IPS-18c (cell line): ENCODE results near the gene SLC36A4.
"Not testable (repeated sequence)": the region's sequence is repeated elsewhere in the genome, so short reads cannot be mapped to it uniquely, and the experiment has no call there.

Experiments used
- H3K4me3 ChIP-seq: 2 replicates; pipeline ENCODE4 v1.7.0; 2013; ENCODE audit warnings: low read depth, mild to moderate bottlenecking, low read length, moderate library complexity; ENCODE audit not compliant: insufficient read depth
- H3K9me3 ChIP-seq: one replicate; pipeline ENCODE4 v1.6.1; 2013; ENCODE audit warnings: mild to moderate bottlenecking, low read length, moderate library complexity; ENCODE audit not compliant: control insufficient read depth, insufficient read depth

The SLC36A4 gene

DNA sequence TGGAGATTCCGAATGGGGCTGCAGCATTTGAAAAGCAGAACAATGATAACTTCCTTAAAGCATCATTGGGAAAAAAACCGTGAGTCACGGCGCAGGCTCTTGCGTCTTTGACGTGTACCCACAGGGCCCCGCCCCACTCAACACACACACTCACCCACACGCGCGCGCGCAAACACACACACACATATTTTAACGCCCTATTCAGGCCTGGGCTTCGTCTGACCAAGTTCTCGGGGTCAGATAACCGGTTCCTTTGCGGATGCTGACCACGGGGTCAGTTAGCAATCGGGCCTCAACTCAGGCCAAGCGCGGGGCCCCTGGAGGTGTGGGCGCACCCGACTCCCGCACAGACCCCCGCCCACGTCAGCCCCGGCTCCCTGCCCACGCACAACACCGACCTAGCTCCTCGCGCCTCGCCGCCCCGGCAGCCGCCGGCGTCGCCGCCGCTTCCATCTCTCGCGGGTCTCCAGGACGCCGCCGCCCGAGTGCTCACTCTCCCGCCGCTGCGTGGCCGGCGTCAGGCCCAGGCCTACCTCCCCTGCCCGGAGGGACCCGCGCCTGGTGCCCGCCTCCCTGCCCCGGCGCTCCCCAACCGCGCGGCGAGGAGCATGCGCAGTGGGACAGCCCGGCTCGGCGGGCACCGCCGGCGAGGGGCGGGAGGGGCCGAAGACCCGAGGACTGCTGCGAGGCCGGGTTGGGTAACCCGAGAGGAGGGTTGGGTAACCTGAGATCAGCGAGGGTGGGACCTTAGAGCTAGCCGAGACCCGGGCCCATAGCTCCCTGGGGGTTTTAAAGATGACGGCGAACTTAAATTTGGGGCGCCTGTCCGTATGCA is at the start of gene SLC36A4:
TSS of gene SLC36A4 (minus strand) at position 612 of the 835 bp plus-strand sequence. CDS start at position 453, 159 bp downstream.
- peak within 1 kb of the TSS; percentile 84 for H3K4me3 ChIP-seq
- H3K9me3 ChIP-seq: no peaks in the 10 kb centered on the region

DNA sequence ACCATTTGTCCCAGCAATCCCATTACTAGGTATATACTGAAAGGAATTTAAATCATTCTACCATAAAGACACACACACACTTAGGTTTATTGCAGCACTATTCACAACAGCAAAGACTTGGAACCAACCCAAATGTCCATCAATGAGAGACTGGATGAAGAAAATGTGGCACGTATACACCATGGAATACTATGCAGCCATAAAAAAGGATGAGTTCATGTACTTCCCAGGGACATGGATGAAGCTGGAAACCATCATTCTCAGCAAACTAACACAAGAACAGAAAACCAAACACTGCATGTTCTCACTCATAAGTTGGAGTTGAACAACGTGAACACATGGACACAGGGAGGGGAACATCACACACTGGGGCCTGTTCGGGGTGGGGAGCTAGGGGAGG is 49.0 kb upstream of the SLC36A4 start:
- not testable (repeated sequence) for H3K9me3 ChIP-seq, H3K4me3 ChIP-seq

DNA sequence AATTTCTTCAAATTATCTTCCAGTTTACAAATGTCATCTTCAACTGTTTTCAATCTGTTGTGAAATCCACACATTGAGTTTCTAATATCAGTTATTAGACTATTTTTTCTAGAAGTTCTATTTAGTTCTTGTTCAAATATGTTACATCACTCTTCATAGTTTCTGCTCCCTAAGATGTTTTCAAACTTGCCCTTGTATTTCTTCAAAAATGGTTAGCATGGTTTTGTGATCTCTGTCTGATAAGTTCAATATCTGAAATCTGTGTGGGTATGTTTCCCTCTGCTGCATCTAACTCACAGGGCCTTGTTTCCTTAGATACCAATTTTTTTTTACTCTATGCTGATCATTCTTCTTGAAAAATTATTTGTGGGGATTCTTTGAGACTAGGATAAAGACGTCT is 46.2 kb upstream of the SLC36A4 start:
- H3K9me3 ChIP-seq: no peaks in the 10 kb centered on the region
- H3K4me3 ChIP-seq: no peak overlapping the region

DNA sequence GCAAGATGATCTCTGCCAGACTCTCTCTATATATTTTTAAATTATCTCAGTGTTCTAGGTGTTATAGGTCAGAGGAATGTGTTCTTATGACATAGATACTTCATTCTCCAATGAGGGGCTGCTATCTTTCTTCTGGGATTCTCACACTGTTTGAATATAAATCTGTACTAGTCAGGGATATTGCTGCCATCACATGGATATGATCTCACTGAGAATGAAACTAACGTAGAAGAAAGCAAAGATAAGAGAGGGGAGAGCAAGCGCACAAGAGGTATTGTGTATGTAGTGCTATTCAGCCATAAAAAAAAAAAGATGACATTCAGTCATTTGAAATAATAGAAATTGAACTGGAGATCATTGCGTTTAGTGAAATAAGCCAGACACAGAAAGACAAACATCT is 42.2 kb upstream of the SLC36A4 start:
- Histone ChIP-seq H3K4me3 (no peak overlapping the region), H3K9me3 (no peaks in the 10 kb centered on the region)

DNA sequence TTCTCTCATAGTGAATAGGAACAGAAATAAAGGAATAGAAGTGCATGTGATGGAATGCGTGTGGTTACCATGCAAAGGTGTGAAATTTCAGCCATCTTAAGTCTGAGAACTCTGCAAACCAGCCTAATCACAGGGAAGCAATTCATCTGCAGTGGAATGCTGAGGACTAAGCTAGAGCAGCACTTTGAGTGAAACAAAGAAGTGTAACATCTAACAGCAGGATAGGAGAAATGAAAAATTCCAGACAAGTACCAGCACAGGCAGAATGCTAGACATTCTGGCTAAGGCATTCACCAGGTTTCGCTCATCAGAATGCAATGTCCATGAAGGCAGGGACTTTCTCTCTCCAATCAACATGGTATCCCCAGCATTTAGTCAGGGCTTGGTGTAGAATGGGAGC is 41.2 kb upstream of the SLC36A4 start:
- Histone ChIP-seq H3K9me3 (no peaks in the 10 kb centered on the region), H3K4me3 (no peak overlapping the region)

DNA sequence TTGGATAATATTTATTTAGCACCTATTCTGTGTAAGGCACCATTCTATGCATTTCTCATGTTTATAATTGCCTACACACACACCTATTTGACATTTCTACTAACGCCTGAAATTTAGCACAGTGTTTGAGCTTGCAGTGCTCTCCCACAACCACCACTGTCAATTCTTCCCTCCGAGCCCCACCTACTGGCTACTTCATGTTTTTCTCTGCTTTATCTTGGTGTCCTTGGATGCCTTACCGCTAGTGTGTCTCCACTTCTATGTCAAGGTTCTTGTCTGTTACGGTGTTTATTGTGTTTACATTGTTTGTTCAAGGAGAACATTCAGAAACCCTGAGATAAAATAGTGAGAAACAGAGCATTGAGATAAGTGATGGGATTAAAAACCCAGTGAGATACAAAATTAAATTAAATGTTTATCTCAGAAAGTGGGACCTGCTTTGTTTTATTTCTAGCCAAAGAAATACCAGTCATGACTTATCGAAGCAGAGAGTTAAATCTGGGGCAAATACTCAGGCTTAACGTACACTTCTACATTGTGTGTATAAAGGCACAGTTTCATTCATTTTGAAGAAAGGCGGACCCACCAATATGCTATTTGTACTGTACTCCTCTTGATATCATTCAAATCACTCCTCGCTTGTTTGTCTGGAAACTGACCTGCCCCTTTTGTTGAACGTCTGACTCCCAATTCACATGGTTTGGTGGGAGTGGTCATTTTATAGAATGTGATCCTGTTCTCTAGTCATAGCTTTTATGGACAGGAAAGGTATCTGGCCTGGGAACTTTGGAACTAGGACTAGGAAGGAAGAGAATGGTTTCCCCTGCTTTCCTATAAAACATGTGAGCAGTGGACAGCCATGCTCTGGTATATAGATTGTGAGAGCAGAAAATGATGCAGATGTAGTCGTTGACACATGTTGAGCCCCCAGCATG is 39.2 kb upstream of the SLC36A4 start:
- no peak overlapping the region for H3K4me3 ChIP-seq
- no peaks in the 10 kb centered on the region for H3K9me3 ChIP-seq

DNA sequence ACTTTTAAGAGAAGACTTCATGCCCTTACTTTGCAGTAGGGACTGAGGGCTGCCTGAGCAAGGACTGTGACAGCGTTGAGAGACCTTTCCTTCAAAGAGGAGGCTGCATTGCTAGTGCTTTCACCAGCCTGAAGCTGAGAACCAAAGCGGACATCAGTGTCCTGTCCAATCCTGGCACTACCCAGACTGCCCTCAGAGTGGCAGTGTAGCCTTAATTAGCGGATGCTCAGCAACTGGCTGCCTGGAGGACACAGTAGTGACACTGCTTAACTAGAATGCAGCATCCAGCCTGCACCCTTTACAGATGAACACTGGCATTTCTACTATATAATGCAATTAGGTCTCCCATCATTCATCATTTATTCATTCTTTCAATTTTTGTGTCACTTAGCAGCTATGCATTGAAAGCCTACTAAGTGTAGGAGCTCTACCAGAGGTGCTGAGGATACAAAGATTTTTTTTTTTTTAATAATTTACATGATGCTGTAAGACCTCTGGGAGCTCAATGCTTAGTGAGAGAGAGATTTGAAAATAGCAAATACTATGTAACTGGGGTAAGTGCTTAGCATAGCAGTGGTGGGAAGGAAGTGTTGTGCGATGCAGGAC is 36.9 kb upstream of the SLC36A4 start:
- no peaks in the 10 kb centered on the region for H3K9me3 ChIP-seq
- H3K4me3 ChIP-seq: no peak overlapping the region

DNA sequence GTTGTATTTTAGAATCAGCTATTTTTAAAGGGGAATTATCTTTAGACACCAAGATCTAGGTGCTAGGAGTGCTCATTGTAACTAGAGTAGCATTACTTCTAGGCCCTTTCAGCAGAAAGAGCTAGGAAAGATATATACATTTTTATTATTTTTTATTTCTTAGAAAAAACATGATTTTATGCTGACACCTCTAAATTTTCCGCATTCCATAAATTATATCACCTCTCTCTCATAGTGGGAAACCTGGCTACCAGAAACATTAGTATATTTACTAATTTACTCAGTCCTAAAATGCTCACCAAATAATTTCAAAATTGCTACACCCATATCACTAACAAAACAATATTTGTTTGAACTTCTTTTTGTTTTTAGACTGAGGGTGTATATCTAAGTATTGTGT is 32.1 kb upstream of the SLC36A4 start:
- H3K4me3 ChIP-seq: no peak overlapping the region
- H3K9me3 ChIP-seq: no peaks in the 10 kb centered on the region

DNA sequence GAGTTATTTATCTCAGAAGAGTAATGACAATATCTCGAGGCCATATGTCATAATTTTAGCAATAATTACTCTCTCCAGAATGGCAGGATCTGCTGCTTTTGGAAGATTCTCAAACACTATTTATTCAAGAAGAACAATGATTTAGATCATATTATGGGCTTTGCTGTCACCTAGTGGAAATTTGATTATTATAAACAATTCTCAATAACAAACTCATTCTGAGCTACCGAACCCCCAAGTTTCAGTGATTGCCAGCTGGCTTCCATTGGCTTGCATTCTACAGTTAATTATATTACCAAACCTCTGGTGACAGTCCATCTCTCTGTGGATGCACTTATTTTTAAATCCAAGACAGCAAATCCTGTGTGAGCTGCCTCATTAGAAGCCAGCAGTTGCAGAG is 27.9 kb upstream of the SLC36A4 start:
- H3K9me3 ChIP-seq: no peaks in the 10 kb centered on the region
- no peak overlapping the region for H3K4me3 ChIP-seq

DNA sequence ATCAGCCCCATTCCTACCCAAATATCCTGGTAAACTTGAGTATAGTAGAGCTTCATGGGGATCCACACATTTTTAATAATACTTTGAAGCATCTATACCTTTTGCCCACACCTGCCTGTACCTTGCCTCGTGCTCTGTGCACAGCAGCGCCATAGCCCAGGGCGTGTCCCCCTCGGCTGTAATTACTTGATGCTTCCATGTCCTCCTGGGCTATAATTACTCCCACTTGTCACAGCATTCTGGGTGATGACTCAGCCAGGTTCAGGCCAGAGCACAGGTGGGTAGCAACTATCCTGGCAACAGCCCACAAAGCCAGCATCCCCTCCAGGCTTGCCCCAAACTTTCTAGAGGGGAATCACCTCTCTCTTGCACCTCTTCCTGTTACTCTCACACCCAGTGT is 23.7 kb upstream of the SLC36A4 start:
- H3K4me3 ChIP-seq: no peak overlapping the region
- H3K9me3 ChIP-seq: peaks cover 2% of the 10 kb centered on the region

DNA sequence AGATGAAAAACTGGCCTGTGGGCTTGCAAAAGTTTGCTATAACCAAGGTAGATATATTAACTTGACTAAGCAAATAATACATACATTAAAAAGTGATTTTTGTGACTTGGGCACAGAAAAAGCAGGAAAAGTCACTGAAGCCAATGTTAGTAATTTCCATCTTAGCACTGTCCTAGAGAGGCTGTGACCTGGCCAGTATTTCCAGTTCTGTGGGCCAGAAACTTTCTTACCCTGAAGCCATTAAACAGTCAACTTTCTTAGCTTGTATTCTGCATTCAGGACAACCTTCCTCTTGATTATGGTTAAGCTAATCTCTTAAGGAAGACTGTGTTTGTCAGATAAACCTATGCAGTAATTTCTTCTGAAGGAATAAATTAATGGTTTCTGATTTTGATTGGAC is 22.3 kb upstream of the SLC36A4 start:
- H3K9me3 ChIP-seq: peaks cover 2% of the 10 kb centered on the region
- H3K4me3 ChIP-seq: no peak overlapping the region

DNA sequence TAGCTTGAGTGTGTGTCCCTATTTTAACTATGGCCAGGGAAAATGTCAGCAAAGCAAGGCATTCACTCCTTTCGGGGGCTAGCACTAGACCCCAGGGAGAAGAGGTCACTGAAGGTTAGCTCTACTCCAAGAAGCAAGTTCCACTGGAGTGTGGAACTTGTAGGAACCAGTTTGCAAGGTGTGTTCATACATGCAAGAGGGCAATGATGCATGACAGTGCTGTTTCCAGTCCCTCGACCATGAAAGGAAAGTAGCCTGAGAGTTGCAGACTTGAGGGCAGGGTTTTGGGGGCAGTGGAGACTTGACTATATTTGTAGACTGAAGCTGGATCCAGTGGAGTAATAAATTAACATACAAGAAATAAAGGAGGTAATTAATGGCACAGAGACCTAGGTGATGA is 21.6 kb upstream of the SLC36A4 start:
- Histone ChIP-seq H3K4me3 (no peak overlapping the region), H3K9me3 (peaks cover 2% of the 10 kb centered on the region)

DNA sequence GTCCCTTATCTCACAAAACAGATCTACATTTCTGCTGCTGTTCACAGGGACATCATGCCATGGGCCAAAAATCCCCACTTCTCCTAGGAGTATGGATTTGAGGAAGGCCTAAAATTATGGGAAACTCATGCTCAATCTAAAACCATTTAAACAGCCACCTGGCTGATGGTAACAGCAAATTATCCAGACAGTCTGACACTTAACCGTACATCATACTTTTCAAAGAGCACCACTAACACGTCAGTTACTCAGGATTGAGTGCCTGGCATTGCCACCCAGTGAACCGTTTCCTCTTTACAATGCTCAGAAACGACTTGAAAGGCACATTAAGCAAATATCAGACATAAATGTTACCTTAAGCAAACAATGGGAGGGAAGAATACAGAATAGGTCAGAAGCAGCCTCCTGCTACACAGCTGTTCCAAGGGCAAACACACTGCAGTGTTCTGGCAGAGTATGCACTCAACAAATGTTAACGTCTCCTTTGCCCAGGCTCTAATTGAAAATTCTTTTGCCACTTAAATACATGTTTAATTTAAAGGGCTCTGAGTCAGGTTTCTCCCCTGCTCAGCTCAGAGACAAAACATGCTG is 18.8 kb upstream of the SLC36A4 start:
- no peak overlapping the region for H3K4me3 ChIP-seq
- H3K9me3 ChIP-seq: peaks cover 2% of the 10 kb centered on the region

DNA sequence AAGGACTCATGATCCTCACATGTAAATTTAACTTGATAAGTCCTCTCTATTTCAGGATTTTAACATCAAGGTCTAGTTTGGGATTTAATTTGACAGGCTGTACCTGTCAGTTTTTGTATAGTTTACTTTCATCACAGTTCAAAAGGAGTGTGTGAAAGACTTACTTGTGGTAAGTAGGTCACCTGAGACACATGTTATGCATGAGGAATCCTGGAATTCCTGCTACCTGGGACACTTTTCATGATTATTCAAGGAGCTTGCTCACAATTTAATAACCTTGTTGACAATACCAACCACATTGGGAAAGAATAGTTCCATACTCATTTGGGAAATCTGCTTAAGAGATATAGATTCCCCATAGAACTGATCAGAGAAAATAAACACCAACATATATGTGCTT is 15.8 kb upstream of the SLC36A4 start:
- no peak overlapping the region for H3K4me3 ChIP-seq
- H3K9me3 ChIP-seq: peaks cover 2% of the 10 kb centered on the region

DNA sequence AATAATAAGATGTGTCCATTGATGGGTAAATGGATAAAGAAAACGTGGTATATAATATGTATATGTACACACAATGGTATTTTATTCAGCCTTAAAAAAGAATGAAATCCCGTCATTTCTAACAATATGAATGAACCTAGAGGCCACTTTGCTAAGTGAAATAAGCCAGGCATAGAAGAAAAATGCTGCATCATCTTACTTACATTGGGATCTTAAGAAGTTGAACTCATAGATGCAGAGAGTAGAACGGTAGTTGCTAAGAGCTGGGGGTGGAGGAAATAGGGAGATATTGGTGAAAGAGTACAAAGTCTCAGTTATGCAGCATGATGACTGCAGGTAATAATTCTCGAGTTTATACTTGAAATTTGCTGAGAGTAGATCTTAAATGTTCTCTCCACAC is 14.3 kb upstream of the SLC36A4 start:
- no peaks in the 10 kb centered on the region for H3K9me3 ChIP-seq

DNA sequence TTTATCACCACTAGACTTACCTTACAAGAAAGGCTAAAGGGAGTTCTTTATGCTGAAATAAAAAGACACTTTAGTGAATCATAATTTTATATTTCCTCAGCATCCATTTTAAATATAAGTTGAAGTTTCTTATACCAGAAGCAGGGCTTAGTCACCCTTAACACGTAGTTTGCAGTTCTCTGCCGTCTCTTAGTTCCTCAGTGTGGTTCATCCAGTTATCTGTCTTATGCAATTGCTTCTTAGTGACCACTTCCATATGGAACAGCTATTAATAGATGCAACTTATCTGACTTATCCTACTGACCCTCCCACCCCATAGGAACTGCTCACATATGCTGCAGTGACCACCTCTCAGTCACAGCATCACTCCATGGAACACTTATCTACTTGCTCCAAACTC is 11.7 kb upstream of the SLC36A4 start:
- Histone ChIP-seq H3K9me3 (no peaks in the 10 kb centered on the region), H3K4me3 (no peak overlapping the region)

More for the DNA sequence above, 14.3 kb upstream of the SLC36A4 start:
- H3K4me3 ChIP-seq: no peak overlapping the region

DNA sequence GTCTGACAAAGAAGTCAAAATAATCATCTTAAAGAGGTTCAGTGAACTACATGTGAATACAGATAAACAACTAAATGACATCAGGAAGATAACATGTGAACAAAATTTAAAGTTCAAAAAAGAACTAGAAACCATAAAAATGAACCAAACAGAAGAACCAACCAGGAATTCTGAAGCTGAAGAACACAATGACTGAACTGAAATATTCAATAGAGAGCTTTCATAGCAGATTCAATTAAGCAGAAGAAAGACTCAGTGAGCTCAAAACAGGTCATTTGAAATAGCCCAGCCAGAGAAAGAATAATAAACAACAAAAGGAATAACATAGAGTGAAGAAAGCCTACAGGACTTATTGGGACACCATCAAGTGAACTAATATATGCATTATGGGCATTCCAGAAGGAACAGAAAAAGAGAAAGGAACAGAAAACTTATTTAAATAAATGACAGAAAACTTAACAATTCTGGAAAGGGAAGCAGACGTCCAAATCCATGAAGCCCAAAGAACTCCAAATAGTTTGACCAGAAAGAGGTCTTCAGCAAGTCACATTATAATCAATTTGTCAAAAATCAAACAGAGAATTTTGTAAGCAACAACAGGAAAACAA is 11.0 kb upstream of the SLC36A4 start:
- no peak overlapping the region for H3K4me3 ChIP-seq
- no peaks in the 10 kb centered on the region for H3K9me3 ChIP-seq
